Heart right ventricle (tissue), 16 donors: ENCODE measurements around the gene ARRB1. TPM values are rescaled to one million over a fixed set of nuclear protein-coding genes. Genes with fewer than 3 reads are reported as not detected.

ENCODE experiments used
- ATAC-seq, 8 donors: fragments of 200-7000 bp; cut with Tn5 transposase; one replicate each; pipeline ENCODE4 v1.9.1; 2020; ENCODE audit warnings: mild to moderate bottlenecking in 8 of 8, moderate library complexity in 8 of 8, moderate number of reproducible peaks in 1 of 8
- DNase-seq, 2 donors: peaks; one replicate each; pipeline ENCODE4 v3.0.0-alpha.2; 2020
- H3K27ac ChIP-seq, 10 donors: fragments of 200-600 bp; sonication (generic) in 2 of 10; one replicate each; pipeline versions ENCODE4 v1.5.0 to v1.8.0; 2020 to 2022; ENCODE audit warnings: mild to moderate bottlenecking in 3 of 10
- H3K27me3 ChIP-seq, 7 donors: fragments of 200-600 bp; one replicate each; pipeline ENCODE4 v1.8.0; 2021 to 2022; ENCODE audit warnings: mild to moderate bottlenecking in 2 of 7
- H3K36me3 ChIP-seq, 9 donors: fragments of 200-600 bp; sonication (generic) in 1 of 9; one replicate each; pipeline versions ENCODE4 v1.5.0 to v1.8.0; 2020 to 2022; ENCODE audit warnings: mild to moderate bottlenecking in 2 of 9
- H3K4me1 ChIP-seq, 9 donors: fragments of 200-600 bp; sonication (generic) in 1 of 9; one replicate each; pipeline versions ENCODE4 v1.5.0 to v1.8.0; 2020 to 2022; ENCODE audit warnings: mild to moderate bottlenecking in 4 of 9
- H3K4me3 ChIP-seq, 10 donors: fragments of 200-600 bp; sonication (generic) in 2 of 10; one replicate each; pipeline versions ENCODE4 v1.5.0 to v1.8.0; 2020 to 2022; ENCODE audit warnings: mild to moderate bottlenecking in 7 of 10, moderate library complexity in 2 of 10
- H3K9me3 ChIP-seq, 11 donors: fragments of 200-600 bp in 10 of 11; sonication (generic) in 2 of 11; one replicate each; pipeline versions ENCODE4 v1.5.0 to v1.8.0; 2013 to 2022; ENCODE audit warnings: mild to moderate bottlenecking in 2 of 11, control low read depth in 1 of 11, moderate library complexity in 1 of 11
- WGBS, 2 donors: extraction: QIAGEN DNeasy Blood & Tissue Kit; methylation state at CpG; one replicate each; pipeline ENCODE4 v1.1.7; 2013; ENCODE audit warnings: inconsistent platforms in 1 of 2; 5-methylcytosine and 5-hydroxymethylcytosine counted together
- intact Hi-C, 10 donors: fragments of 100-400 bp; cut with DNase I; formaldehyde crosslinking; loops; one replicate each; pipeline versions ENCODE4 v1.11.1 to v1.14.2; 2022
- polyA plus RNA-seq, 2 donors: library from polyadenylated mRNA; stranded (reverse); fragments of 200-250 nt; gene quantifications; one replicate each; pipeline ENCODE4 v1.2.3, GENCODE V29; 2013
- total RNA-seq, 10 donors: library from RNA; stranded (reverse); fragmentation: NEBNext Ultra II Directional in 3 of 10; extraction: Animal tissue kit (Norgen Biotek cat#: 25700) in 3 of 10; gene quantifications; one replicate each; pipeline versions ENCODE4 v1.2.1 to v1.2.4, GENCODE V29; 2021 to 2023
- TF ChIP-seq, protein P1 (sequence below), 9 donors: fragments of 200-600 bp; sonication (generic) in 2 of 9; IDR thresholded peaks; one replicate each; pipeline versions ENCODE4 v1.5.0 to v1.8.0; 2021 to 2022; ENCODE audit warnings: antibody characterized with exemption in 9 of 9, mild to moderate bottlenecking in 5 of 9, moderate library complexity in 1 of 9
- donor health status: Arrhythmogenic right ventricular cardiomyopathy.
- donor health status: ischemic (EF 13 %, LVEDD 7.1; RV severe dilation, severe dysfunction).
- donor health status: healthy with polysubstance abuse.
- donor health status: DM: no; HTN: yes; CAD: no.
- donor health status: DM: no; HTN: no; CAD: no.
- donor health status: ischemic (EF 25% LVEDD 6.9; RV normal size, moderate dysfunction).
- donor health status: ischemic (EF 25% LVEDD 5.7; RV mildly dilated, moderate dysfunction).
- donor health status: healthy.
- donor health status: DM: yes; HTN: yes; CAD: no.
- donor health status: Ischemic cardiomyopathy.
- donor health status: ischemic (EF 35%, LVEDD 5.7; RV mildly dilated, moderate dysfunction).
- donor health status: nonischemic (EF 11% LVEDD 7.7; RV severe dilation, severe dysfunction).
- donor health status: DM: yes; HTN: yes; CAD: no.
- donor health status: PGD.
- donor health status: ischemic (EF 29% LVEDD 5.4; RV normal size, mild dysfunction).
- donor health status: nonischemic (EF 23%, LVEDD 6.1; RV moderate dilation, normal function).

ARRB1 gene
- total and polyA plus RNA-seq, 12 donors: 8.1 to 33.9 (median 19.9) TPM

- peaks cover 0 to 29% (median 13%) of the 10 kb centered on the region in 9 donors for H3K4me1 ChIP-seq
- no peak overlapping the region for H3K4me3 ChIP-seq
- H3K27me3 ChIP-seq: no peaks in the 10 kb centered on the region
- H3K27ac ChIP-seq: no peak overlapping the region
- no peaks in the 10 kb centered on the region for H3K9me3 ChIP-seq
- no peak for DNase-seq
- TF ChIP-seq, protein P1, sequence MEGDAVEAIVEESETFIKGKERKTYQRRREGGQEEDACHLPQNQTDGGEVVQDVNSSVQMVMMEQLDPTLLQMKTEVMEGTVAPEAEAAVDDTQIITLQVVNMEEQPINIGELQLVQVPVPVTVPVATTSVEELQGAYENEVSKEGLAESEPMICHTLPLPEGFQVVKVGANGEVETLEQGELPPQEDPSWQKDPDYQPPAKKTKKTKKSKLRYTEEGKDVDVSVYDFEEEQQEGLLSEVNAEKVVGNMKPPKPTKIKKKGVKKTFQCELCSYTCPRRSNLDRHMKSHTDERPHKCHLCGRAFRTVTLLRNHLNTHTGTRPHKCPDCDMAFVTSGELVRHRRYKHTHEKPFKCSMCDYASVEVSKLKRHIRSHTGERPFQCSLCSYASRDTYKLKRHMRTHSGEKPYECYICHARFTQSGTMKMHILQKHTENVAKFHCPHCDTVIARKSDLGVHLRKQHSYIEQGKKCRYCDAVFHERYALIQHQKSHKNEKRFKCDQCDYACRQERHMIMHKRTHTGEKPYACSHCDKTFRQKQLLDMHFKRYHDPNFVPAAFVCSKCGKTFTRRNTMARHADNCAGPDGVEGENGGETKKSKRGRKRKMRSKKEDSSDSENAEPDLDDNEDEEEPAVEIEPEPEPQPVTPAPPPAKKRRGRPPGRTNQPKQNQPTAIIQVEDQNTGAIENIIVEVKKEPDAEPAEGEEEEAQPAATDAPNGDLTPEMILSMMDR (IDR thresholded peaks at IDR 0.05): no peak
- ATAC-seq: no peak
- intact Hi-C loops: loop anchor here in 5 of 10 donors (5.0 to 10.0 kb wide), 3 partner anchors 33 to 245 kb away; partner anchors contain the start of gene GDPD5 (in 1 of the 5)
- WGBS, 2 donors: 83 to 89% methylated on average over 6 of the region's 6 CpGs
- H3K36me3 ChIP-seq: peaks cover 0 to 77% (median 9%) of the 10 kb centered on the region in 9 donors
These were observed 62.0 kb downstream of the ARRB1 start for GRCh38 chr11:75289511-75289760.

DNA sequence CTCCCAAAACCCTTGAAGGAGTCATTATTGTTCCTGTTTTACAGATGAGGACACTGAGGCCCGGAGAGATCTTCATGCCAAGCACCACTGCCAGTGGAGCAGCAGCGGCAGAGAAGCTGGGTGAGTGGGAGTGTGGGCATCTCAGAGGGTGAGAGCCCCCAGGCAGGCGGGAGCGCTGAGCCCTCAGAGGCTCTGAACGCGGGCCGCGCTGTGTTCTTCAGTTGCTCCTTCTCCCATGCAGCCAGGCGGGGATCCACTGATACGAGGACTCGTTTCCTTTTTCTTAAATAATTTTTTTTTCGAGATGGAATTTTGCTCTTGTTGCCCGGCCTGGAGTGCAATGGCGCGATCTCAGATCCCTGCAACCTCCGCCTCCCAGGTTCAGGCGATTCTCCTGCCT is 63.9 kb downstream of the ARRB1 start:
- H3K4me1 ChIP-seq: peaks cover 0 to 13% (median 1%) of the 10 kb centered on the region in 9 donors
- H3K9me3 ChIP-seq: no peaks in the 10 kb centered on the region
- H3K4me3 ChIP-seq: no peak overlapping the region
- DNase-seq (no peak), ATAC-seq (no peak)
- TF ChIP-seq, protein P1 (IDR thresholded peaks at IDR 0.05): no peak
- H3K27me3 ChIP-seq: no peaks in the 10 kb centered on the region
- intact Hi-C loops: loop anchor here in 5 of 10 donors (5.0 to 10.0 kb wide), 3 partner anchors 35 to 247 kb away; partner anchors contain the start of gene GDPD5 (in 1 of the 5)
- peaks cover 0 to 83% (median 19%) of the 10 kb centered on the region in 9 donors for H3K36me3 ChIP-seq
- H3K27ac ChIP-seq: no peak overlapping the region
- 95% methylated on average over 17 of the region's 17 CpGs for WGBS, 2 donors

- TF ChIP-seq, protein P1 (IDR thresholded peaks at IDR 0.05): no peak
- DNase-seq (no peak), ATAC-seq (no peak)
- intact Hi-C loops: loop anchor here in 5 of 10 donors (5.0 to 10.0 kb wide), 3 partner anchors 35 to 248 kb away; partner anchors contain the start of gene GDPD5 (in 1 of the 5)
- no peak overlapping the region for H3K27ac ChIP-seq
- WGBS, 2 donors: 72% methylated on average over 14 of the region's 14 CpGs
- no peaks in the 10 kb centered on the region for H3K9me3 ChIP-seq
- H3K27me3 ChIP-seq: no peaks in the 10 kb centered on the region
- no peak overlapping the region for H3K4me3 ChIP-seq
- H3K36me3 ChIP-seq: peaks cover 0 to 86% (median 21%) of the 10 kb centered on the region in 9 donors
- peaks cover 0 to 9% (median 0%) of the 10 kb centered on the region in 9 donors for H3K4me1 ChIP-seq
These were observed 64.5 kb downstream of the ARRB1 start for GRCh38 chr11:75286826-75287465.

DNA sequence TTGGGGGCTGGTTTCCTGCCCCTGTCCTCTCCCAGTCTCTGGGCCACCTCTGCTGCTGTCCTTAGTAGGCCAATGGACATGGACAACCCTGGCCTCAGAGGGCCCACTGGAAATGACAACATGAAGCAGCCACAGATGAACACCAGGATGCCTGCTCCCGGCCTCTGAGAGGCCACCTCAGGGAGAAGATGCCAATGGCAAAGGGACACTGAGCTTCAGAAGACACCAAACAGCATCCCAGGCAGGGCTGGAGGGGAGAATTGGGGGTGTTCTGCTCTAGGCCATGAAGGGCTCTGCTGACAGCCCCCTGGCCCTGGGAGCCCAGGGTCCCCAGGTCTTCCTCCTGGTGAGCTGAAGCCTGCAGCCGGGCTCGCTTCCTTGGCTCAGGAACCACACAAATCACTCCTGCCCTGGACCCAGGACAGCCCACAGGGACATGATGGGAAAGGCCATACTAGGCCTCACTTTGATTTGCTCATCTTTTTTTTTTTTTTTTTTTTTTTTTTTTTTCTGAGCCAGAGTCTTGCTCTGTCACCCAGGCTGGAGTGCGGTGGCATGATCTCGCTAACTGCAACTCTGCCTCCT is 65.6 kb downstream of the ARRB1 start:
- TF ChIP-seq, protein P1 (IDR thresholded peaks at IDR 0.05): no peak
- DNase-seq (no peak), ATAC-seq (no peak)
- Histone ChIP-seq H3K4me3 (no peak overlapping the region), H3K36me3 (peaks cover 0 to 97% (median 21%) of the 10 kb centered on the region in 9 donors), H3K4me1 (peaks cover 0 to 14% (median 4%) of the 10 kb centered on the region in 9 donors), H3K27me3 (no peaks in the 10 kb centered on the region), H3K27ac (no peak overlapping the region), H3K9me3 (no peaks in the 10 kb centered on the region)
- WGBS, 2 donors: 95 to 98% methylated on average over 5 of the region's 5 CpGs
- intact Hi-C loops: loop anchor here in 5 of 10 donors (5.0 to 10.0 kb wide), 3 partner anchors 36 to 249 kb away; partner anchors contain the start of gene GDPD5 (in 1 of the 5)
